Activated CD8-positive, alpha-beta memory T cell treated with anti-CD3 and anti-CD28 coated beads, Interleukin-2, amount 10 ng/mL, durations not matched to agents 7 days and 5 days (primary cell): Measurements from ENCODE around the gene TGFB3. TPM values are rescaled to one million over a fixed set of nuclear protein-coding genes. Genes with fewer than 3 reads are reported as not detected.
"Not testable (repeated sequence)": the region's sequence is repeated elsewhere in the genome, so short reads cannot be mapped to it uniquely, and the experiment has no call there.

Experiments
- ATAC-seq: fragments of 150-1000 bp; cut with Tn5 transposase; one replicate; pipeline ENCODE4 v1.10.0; 2021; ENCODE audit warnings: moderate library complexity
- CTCF ChIA-PET: fragments of 350-600 bp; sonication (Branson Sonifier 250); formaldehyde crosslinking; loops from one replicate; lab custom pipeline; 2021; ENCODE audit warnings: antibody characterized with exemption; lab: Charles Lee
- DNase-seq: peaks from one replicate; pipeline ENCODE4 v3.0.0-alpha.2; 2020
- H3K27ac Mint-ChIP-seq: one replicate; pipeline ENCODE4 v1.8.0; 2021; ENCODE audit warnings: mild to moderate bottlenecking, mixed read lengths
- H3K27me3 Mint-ChIP-seq: one replicate; pipeline ENCODE4 v1.8.0; 2021; ENCODE audit warnings: mixed read lengths
- H3K36me3 Mint-ChIP-seq: one replicate; pipeline ENCODE4 v1.8.0; 2021; ENCODE audit warnings: mild to moderate bottlenecking, mixed read lengths
- H3K4me1 Mint-ChIP-seq: one replicate; pipeline ENCODE4 v1.8.0; 2021; ENCODE audit warnings: mixed read lengths
- H3K4me3 Mint-ChIP-seq: one replicate; pipeline ENCODE4 v1.8.0; 2021; ENCODE audit warnings: mild to moderate bottlenecking, moderate library complexity, mixed read lengths
- H3K9me3 Mint-ChIP-seq: one replicate; pipeline ENCODE4 v1.8.0; 2022; ENCODE audit warnings: low read depth, mixed read lengths
- total RNA-seq, 2 experiments: library from RNA; stranded (reverse); gene quantifications; one replicate each; pipeline ENCODE4 v1.2.3, GENCODE V29; 2021

TGFB3 gene
- total RNA-seq, 2 experiments from 2014 or later: 1.4 to 2.1 TPM

DNA sequence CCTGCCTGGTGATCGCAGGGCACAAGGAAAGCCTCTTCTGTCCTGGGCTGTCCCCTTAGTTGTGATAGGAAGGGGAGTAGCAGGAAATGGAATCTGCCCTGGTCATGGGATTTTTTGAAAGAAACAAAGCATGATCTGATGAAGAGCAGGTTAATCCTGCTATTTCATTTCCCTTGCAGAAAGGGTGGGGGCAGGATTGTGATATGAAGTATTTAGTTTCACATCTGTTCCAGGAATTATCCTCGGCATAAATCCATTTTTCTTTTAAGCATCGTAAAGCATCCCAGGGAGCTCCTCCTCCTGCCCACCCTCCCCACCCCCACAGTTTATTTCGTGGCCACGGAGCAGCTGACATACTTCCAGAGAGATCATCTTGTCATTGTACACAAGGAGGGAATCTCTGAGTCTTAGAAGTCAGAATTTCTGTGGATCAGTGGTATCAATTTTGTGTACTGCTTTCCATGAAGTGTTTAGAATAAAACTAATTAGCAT lies 53.1 kb downstream of the TGFB3 start:
- Mint-ChIP-seq H3K36me3 (no peaks in the 10 kb centered on the region), H3K27me3 (no peaks in the 10 kb centered on the region), H3K9me3 (no peaks in the 10 kb centered on the region), H3K4me3 (no peak overlapping the region), H3K27ac (no peak overlapping the region), H3K4me1 (no peaks in the 10 kb centered on the region)
- no peak for ATAC-seq
- CTCF ChIA-PET: interaction anchor here (0.7 kb wide), 1 partner anchor 177 kb away, joined by 3 read pairs; no protein-coding TSS in a partner anchor
- no peak for DNase-seq

- no peak for DNase-seq
- no peak overlapping the region for H3K4me3 Mint-ChIP-seq
- ATAC-seq: no peak
- no peaks in the 10 kb centered on the region for H3K4me1 Mint-ChIP-seq
- CTCF ChIA-PET: no interaction called here
- H3K27me3 Mint-ChIP-seq: no peaks in the 10 kb centered on the region
- H3K27ac Mint-ChIP-seq: no peak overlapping the region
- no peaks in the 10 kb centered on the region for H3K36me3 Mint-ChIP-seq
- H3K9me3 Mint-ChIP-seq: no peaks in the 10 kb centered on the region
These were observed 54.2 kb downstream of the TGFB3 start for GRCh38 chr14:75927564-75928087.

DNA sequence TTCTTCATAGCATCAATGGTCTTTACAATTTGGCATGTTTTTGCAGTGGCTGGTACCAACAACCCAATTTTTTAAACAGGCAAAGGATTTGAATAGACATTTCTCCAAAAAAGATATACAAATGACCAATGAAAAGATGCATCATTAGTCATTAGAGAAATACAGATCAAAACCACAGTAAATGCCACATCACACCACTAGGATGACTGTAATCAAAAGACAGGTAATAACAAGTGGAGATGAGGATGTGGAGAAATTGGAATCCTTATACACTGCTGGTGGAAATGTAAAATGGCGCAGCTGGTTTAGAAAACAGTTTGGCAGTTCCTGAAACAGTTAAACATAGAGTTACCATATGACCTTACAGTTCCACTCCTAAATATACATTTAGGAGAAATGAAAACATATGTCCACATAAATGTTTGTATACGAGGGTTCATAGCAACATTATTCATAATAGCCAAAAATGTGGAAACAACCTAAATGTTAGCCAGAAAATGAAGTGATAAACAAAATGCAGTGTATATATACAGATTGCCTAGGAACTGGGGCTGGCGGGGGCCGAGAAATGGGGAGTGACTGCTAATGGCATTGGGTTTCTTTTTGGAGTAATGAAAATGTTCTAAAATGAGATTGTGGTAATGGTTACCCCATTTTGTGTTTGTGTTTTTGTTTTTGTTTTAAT lies 55.2 kb downstream of the TGFB3 start:
- no peaks in the 10 kb centered on the region for H3K36me3 Mint-ChIP-seq
- ATAC-seq (no peak), DNase-seq (no peak)
- no peaks in the 10 kb centered on the region for H3K4me1 Mint-ChIP-seq
- H3K27ac Mint-ChIP-seq: no peak overlapping the region
- H3K9me3 Mint-ChIP-seq: no peaks in the 10 kb centered on the region
- H3K27me3 Mint-ChIP-seq: no peaks in the 10 kb centered on the region
- CTCF ChIA-PET: no interaction called here
- no peak overlapping the region for H3K4me3 Mint-ChIP-seq

DNA sequence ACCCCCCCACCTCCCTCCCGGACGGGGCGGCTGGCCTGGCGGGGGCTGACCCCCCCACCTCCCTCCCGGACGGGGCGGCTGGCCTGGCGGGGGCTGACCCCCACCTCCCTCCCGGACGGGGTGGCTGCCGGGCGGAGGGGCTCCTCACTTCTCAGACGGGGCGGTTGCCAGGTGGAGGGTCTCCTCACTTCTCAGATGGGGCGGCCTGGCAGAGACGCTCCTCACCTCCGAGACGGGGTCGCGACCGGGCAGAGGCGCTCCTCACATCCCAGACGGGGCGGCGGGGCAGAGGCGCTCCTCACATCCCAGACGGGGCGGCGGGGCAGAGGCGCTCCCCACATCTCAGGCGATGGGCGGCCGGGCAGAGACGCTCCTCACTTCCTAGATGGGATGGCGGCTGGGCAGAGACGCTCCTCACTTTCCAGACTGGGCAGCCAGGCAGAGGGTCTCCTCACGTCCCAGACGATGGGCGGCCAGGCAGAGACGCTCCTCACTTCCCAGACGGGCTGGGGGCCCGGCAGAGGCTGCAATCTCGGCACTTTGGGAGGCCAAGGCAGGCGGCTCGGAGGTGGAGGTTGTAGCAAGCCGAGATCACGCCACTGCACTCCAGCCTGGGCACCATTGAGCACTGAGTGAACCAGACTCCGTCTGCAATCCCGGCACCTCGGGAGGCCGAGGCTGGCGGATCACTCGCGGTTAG lies 56.5 kb downstream of the TGFB3 start:
- DNase-seq, H3K27ac Mint-ChIP-seq, H3K4me3 Mint-ChIP-seq, ATAC-seq, H3K4me1 Mint-ChIP-seq, H3K27me3 Mint-ChIP-seq, CTCF ChIA-PET, H3K36me3 Mint-ChIP-seq, H3K9me3 Mint-ChIP-seq: not testable (repeated sequence)

GRCh38 chr14:75920421-75920820 lies 61.4 kb downstream of the TGFB3 start:
- H3K9me3 Mint-ChIP-seq, H3K4me3 Mint-ChIP-seq, H3K27ac Mint-ChIP-seq, CTCF ChIA-PET, DNase-seq, ATAC-seq, H3K36me3 Mint-ChIP-seq, H3K27me3 Mint-ChIP-seq, H3K4me1 Mint-ChIP-seq: not testable (repeated sequence)

- CTCF ChIA-PET: interaction anchor here (3.7 kb wide), 1 partner anchor 11 kb away, joined by 19 read pairs; no protein-coding TSS in a partner anchor
- no peak overlapping the region for H3K4me3 Mint-ChIP-seq
- no peak for ATAC-seq
These were observed 63.9 kb downstream of the TGFB3 start for GRCh38 chr14:75917946-75918335.

GRCh38 chr14:75917322-75917945 lies 64.4 kb downstream of the TGFB3 start:
- Mint-ChIP-seq H3K36me3 (peaks cover 9% of the 10 kb centered on the region), H3K27ac (no peak overlapping the region), H3K9me3 (peaks cover 2% of the 10 kb centered on the region), H3K27me3 (no peaks in the 10 kb centered on the region), H3K4me3 (no peak overlapping the region), H3K4me1 (no peaks in the 10 kb centered on the region)
- DNase-seq: no peak
- ATAC-seq: no peak
- CTCF ChIA-PET: interaction anchor here (3.7 kb wide), 1 partner anchor 10 kb away, joined by 19 read pairs; no protein-coding TSS in a partner anchor

More at GRCh38 chr14:75917946-75918335, 63.9 kb downstream of the TGFB3 start:
- Mint-ChIP-seq H3K9me3 (peaks cover 2% of the 10 kb centered on the region), H3K27ac (no peak overlapping the region), H3K4me1 (no peaks in the 10 kb centered on the region), H3K27me3 (no peaks in the 10 kb centered on the region), H3K36me3 (peaks cover 9% of the 10 kb centered on the region)
- DNase-seq: no peak

DNA sequence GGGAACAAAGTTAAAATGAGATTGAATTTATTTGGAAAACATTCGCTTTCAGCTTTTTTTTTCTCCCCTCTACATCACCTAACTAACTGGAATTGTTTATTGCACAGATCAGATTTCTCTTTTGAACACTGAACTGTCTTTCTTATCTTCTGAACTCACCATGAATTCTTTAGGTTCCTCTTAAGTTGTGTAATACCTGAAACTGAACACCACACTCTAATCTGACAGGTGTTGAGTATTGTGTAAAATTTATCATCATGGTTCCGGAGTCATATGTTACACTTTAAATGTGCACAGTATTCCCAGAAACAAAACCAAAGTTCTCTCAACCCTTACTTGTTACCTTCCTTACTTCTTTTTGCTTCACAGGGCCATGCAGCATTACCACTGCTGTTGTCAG lies 66.8 kb downstream of the TGFB3 start:
- H3K4me1 Mint-ChIP-seq: no peaks in the 10 kb centered on the region
- no peaks in the 10 kb centered on the region for H3K36me3 Mint-ChIP-seq
- no peak overlapping the region for H3K4me3 Mint-ChIP-seq
- H3K27me3 Mint-ChIP-seq: no peaks in the 10 kb centered on the region
- CTCF ChIA-PET: no interaction called here
- no peak overlapping the region for H3K27ac Mint-ChIP-seq
- ATAC-seq: no peak
- H3K9me3 Mint-ChIP-seq: no peaks in the 10 kb centered on the region
- no peak for DNase-seq

DNA sequence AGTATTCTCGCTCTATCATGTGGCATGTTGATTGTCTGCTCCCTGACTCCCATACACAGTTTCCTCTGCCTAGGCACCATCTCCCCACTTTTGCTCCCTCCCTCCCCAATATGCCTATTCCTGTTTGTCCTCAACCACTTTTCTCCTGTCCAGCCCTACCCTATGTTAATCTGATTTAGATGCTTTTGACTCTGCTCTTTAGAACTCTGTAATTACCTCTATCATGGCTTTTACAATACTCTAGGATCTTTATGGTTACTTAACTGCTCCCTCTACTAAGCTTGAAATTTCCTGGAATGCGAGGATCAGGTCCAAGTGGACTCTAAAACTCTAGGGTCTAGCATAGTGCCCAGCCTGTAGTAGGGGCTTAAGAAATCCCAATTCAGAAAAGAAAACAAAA lies 68.6 kb downstream of the TGFB3 start:
- CTCF ChIA-PET: no interaction called here
- no peak overlapping the region for H3K4me3 Mint-ChIP-seq

GRCh38 chr14:75911883-75912282 lies 69.9 kb downstream of the TGFB3 start:
- CTCF ChIA-PET: interaction anchor here (1.4 kb wide), 1 partner anchor 70 kb away, joined by 5 read pairs; the partner anchor contains the start of gene TGFB3
- ATAC-seq (no peak), DNase-seq (no peak)
- no peak overlapping the region for H3K27ac Mint-ChIP-seq
- H3K36me3 Mint-ChIP-seq: no peaks in the 10 kb centered on the region
- no peak overlapping the region for H3K4me3 Mint-ChIP-seq
- no peaks in the 10 kb centered on the region for H3K4me1 Mint-ChIP-seq
- H3K27me3 Mint-ChIP-seq: no peaks in the 10 kb centered on the region
- H3K9me3 Mint-ChIP-seq: no peaks in the 10 kb centered on the region

More for the DNA sequence above, 68.6 kb downstream of the TGFB3 start:
- DNase-seq (no peak), ATAC-seq (no peak)
- Mint-ChIP-seq H3K27ac (no peak overlapping the region), H3K4me1 (no peaks in the 10 kb centered on the region), H3K27me3 (no peaks in the 10 kb centered on the region), H3K36me3 (no peaks in the 10 kb centered on the region), H3K9me3 (no peaks in the 10 kb centered on the region)

- Mint-ChIP-seq H3K9me3 (no peaks in the 10 kb centered on the region), H3K27ac (no peak overlapping the region), H3K4me3 (no peak overlapping the region), H3K36me3 (no peaks in the 10 kb centered on the region), H3K27me3 (no peaks in the 10 kb centered on the region), H3K4me1 (no peaks in the 10 kb centered on the region)
- CTCF ChIA-PET: interaction anchor here (6.5 kb wide), 1 partner anchor 73 kb away, joined by 118 read pairs; the partner anchor contains the start of genes IFT43 and TGFB3
- ATAC-seq (no peak), DNase-seq (no peak)
These were observed 71.7 kb downstream of the TGFB3 start for GRCh38 chr14:75910048-75910447.

DNA sequence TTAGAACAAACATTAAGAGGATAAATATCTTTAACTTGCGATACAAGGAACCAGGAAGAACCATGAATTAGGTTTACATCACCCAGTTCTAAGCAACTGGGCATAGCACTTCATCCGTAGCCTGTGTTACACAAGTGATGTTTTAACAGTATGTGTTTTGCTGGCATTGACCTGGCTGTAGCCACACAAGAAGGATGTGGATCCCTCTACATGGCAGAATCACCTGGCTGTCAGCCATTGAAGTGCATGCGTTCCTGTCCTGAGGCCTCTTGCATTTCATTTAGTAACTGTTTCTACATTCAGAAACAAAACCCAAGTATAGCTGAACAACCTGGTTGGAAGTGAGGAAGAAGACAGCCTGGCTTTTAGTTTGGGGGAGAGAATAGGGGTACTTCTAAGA lies 72.2 kb downstream of the TGFB3 start:
- Mint-ChIP-seq H3K27ac (no peak overlapping the region), H3K27me3 (no peaks in the 10 kb centered on the region), H3K36me3 (no peaks in the 10 kb centered on the region), H3K9me3 (no peaks in the 10 kb centered on the region), H3K4me1 (no peaks in the 10 kb centered on the region), H3K4me3 (no peak overlapping the region)
- DNase-seq (no peak), ATAC-seq (no peak)
- CTCF ChIA-PET: interaction anchor here (6.5 kb wide), 1 partner anchor 73 kb away, joined by 118 read pairs; the partner anchor contains the start of genes IFT43 and TGFB3
